Smooth muscle cell of the brain vasculature (primary cell): Measurements from ENCODE around the gene ILF3.

Experiments
- DNase-seq: peaks from one replicate; pipeline ENCODE4 v3.0.0-alpha.2; 2012; ENCODE audit warnings: low read depth, low spot score

Gene ILF3

DNA sequence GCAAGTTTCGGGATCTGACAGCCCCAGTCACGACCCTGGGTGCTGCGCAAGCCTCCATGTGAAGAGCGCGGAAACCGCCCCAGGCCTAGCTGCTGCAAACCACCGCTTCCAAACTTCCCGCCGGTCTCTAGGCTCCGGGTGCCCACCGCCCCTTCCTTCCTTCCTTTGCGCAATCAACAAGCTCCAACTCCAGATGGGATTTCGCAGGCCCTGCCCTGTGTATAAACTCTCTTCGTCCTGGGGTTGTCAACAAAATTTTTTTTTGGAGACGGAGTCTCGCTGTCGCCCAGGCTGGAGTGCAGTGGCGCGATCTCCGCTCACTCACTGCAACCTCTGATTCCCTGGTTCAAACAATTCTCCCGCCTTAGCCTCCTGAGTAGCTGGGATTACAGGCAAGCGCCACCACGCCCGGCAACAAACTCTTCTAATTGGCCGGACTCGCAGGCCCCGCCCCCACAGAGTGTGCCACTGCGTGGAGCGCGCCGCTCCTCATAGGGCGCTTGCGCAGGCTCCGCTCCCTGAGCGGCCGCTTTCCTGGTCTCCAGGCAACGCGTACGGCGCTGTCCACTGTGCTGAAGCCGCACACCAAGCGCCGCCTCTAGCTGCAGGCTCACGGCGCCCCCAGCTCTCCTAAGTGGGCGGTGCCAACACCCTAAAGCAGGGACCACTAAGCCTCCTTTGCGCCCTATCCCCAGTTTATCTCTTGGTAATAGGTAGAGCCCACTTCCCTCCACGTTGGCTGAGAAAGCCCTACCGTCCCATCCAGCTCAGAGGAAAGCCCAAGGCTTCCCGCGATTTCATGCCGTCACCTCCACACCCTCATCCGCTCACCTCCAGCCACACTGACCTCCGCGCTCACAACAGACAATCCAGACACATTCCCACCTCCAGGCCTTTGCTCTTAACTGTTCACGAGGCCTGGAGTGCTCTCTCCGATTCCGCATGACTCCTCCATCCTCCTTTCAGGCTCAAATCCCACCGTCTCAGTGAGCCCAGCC is 41.6 kb downstream of the ILF3 start:
- DNase-seq: peak; percentile 85

DNA sequence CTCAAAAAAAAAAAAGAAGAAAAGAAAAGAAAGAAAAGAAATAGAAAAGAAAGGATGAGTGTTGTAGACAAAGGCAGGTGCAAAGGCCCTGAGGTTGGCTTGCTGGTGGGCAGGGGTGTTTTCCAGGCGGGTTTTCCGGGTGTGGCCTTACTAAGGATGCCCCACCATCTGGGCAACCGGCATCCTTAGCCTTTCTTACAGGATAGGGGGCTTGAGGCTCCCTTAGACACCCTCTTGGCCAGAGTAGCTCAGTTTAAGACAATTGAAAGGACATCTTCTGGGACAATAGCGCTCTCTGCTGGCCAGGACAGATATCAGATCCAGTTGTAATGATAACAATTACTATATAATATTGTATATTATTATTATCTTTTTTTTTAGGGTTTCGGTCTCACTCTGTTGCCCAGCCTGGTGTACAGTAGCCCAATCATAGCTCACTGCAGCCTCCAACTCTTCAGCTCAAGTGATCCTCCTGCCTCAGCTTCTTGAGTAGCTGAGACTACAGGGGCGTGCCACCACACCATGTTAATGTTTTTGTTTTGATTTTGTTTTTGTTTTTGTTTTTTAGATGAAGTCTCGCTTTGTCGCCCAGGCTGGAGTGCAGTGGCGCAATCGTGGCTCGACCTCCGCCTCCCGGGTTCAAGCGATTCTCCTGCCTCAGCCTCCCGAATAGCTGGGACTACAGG is 45.6 kb downstream of the ILF3 start:
- DNase-seq: no peak

DNA sequence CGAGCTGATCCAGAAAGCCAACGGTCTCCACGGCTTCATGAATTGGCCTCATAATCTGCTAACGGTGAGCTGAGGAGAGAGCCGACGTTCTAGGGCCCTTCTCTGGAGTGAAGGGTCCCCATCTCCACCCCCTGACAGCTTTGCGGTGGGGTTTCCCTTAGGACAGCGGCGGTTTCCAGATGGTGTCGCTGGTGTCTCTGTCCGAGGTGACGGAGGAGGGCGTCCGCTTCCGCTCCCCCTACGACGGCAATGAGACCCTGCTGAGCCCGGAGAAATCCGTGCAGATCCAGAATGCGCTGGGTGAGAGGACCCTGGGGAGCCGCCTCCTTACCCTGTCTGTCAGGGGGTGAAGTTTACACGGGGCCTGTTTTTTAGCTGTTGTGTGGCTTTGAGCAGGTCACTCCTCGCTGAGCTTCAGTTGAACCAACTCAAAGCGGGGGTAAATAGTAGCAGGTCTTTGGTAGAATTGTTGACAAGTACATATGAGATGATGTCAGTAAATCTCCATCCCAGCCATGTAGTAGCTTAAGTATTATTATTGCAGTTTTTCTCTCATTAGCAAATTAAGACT is 47.9 kb downstream of the ILF3 start:
- DNase-seq: no peak

DNA sequence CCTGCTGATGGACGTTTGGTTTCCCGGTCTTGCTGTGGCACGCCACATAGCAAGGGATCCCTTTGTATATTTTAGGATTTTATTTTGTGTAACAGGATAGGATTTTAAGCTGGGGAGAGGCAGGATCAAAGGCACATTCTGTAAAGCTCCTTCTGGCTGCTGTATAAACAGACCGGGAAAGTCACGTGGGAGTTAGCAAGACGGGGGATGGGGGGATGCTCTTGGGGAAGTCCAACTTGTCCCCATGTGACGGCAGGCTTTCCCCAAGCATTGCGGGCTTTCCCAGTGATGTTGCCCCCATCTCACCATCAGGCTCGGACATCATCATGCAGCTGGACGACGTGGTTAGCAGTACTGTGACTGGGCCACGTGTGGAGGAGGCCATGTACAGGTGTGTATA is 52.8 kb downstream of the ILF3 start:
- no peak for DNase-seq

DNA sequence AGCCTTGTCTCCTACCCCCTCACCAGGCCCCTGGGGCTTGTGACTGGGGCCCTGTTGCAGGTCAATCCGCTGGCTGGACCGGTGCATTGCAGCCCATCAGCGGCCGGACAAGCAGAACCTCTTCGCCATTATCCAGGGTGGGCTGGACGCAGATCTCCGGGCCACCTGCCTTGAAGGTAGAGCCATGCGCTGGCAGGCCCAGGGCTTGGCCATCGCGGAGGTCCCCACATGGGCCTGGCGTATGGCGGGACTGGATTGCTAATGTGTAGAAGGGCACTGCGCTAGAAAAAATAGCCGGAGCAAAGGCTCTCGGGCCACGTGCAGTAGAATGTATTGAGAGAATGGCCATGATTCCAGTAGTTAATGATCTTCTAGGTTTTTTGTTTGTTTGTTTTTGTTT is 53.3 kb downstream of the ILF3 start:
- no peak for DNase-seq

DNA sequence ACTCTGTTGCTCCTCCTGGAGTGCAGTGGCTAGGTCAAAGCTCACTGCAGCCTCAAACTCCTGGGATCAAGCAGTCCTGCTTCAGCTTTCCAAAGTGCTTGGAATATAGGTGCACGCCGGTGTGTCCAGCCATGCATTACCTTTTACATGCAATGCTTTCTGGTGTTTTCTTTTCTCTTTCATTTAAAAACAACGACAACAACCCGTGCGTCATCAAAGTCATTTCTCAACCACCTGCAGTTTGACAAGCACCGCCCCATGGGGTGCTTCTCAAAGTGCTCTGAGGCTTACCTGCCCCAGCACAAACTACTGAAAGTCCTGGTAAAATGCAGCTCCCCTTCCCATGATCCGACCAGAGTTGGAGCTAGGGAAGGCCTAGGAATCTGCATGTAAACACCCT is 54.1 kb downstream of the ILF3 start:
- DNase-seq: no peak

DNA sequence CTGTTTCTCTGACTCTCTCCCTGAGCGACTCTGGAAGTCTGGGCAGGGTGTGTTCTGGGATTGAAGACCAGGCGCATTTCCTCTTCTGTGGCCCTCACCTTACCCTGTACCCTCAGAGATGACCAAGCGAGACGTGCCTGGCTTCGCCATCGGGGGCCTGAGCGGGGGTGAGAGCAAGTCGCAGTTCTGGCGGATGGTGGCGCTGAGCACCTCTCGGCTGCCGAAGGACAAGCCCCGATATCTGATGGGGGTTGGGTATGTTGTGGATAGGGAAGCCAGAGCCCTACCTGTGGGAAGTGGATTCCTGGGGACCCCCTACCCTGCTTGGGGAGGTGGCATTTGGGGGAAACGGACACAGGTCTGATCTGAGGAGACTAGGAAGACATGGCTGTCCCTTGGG is 57.9 kb downstream of the ILF3 start:
- DNase-seq: no peak

DNA sequence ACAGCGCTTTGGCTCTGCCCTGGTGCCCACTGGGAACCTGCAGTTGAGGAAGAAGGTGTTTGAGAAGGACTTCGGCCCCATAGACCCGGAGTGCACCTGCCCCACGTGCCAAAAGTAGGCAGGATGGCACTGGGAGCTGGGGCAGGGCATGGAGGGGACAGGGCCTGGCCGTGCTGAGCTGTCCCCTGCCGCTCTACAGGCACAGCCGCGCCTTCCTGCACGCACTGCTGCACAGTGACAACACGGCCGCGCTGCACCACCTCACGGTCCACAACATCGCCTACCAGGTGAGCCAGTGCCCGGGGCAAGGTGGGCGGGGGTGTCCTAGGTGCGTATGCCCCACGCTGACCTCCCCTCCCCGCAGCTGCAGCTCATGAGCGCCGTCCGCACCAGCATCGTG is 58.6 kb downstream of the ILF3 start:
- DNase-seq: no peak

DNA sequence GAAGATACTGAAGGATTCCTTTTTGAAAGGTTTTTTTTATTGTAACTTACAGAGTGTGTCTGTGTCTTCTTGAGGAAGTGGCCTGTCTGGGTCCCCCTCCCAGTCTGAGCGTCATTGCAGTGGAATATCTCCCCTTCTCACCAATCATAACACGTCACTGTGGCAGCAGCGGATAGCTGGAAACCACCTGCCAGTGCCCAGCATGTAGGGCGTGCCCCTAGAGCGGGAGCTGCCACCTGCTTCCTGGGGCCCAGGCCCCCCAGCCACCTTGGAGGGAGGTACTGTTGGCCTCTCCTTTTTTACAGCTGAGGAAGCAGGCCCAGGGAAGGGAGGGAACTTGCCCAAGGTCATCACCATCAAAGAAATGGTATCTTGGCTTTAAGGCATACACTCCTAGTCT is 59.2 kb downstream of the ILF3 start:
- DNase-seq: no peak

DNA sequence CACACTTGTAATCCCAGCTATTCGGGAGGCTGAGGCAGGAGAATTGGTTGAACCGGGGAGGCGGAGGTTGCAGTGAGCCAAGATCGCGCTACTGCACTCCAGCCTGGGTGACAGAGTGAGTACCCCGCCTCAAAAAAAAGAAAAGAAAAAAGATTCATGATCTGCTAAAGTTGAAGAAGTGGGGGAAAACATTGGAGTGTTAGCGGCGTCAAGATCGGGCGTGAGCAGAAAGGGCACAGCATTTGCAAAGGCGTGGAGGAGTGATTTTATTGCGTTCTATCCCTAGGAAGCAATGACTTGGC is 62.9 kb downstream of the ILF3 start:
- DNase-seq: no peak

DNA sequence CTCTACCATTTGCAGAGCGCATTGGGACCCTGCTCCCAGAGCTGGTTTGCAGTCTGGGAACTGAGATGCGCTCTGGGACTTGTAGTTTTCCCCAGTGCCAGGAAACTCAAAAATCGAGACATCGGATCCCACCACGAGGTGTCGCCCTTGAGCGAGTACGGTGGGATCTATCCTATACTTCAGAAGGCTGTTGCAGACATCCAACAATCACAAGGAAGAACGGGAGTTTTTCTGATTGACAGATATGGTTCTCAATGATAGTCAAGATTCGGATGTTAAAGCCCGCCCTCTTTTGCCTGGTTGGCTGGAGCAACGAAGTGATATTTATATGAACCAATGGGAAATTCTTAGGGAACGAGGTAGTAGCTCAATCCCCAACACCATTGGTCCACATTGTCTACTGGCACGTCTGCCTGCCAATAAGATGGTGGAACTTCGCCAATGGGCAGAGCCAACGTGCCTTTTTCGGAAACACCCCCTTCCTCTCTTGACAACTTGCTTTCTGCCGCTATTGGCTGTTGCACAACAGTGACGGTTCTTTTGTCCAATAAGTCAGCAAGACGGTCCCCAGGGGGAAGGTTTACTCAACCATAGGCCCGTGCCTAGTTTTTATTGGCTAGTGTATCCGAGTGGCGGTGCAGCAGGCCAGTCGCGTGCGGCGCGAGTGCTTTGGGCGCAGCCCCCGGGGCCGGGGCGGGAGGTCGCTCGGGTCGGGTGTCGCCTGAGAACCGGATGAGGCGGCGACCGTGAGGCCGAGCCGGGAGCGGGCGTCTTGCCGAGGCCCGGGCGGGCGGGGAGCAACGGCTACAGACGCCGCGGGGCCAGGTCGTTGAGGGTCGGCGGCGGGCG is 63.4 kb downstream of the ILF3 start, which contains the start of gene DNM2:
Gene DNM2, plus strand, starts transcription at position 724 of the 849 bp plus-strand sequence. CDS start 164 bp downstream, outside the sequence.
- peak; percentile 100 for DNase-seq

DNA sequence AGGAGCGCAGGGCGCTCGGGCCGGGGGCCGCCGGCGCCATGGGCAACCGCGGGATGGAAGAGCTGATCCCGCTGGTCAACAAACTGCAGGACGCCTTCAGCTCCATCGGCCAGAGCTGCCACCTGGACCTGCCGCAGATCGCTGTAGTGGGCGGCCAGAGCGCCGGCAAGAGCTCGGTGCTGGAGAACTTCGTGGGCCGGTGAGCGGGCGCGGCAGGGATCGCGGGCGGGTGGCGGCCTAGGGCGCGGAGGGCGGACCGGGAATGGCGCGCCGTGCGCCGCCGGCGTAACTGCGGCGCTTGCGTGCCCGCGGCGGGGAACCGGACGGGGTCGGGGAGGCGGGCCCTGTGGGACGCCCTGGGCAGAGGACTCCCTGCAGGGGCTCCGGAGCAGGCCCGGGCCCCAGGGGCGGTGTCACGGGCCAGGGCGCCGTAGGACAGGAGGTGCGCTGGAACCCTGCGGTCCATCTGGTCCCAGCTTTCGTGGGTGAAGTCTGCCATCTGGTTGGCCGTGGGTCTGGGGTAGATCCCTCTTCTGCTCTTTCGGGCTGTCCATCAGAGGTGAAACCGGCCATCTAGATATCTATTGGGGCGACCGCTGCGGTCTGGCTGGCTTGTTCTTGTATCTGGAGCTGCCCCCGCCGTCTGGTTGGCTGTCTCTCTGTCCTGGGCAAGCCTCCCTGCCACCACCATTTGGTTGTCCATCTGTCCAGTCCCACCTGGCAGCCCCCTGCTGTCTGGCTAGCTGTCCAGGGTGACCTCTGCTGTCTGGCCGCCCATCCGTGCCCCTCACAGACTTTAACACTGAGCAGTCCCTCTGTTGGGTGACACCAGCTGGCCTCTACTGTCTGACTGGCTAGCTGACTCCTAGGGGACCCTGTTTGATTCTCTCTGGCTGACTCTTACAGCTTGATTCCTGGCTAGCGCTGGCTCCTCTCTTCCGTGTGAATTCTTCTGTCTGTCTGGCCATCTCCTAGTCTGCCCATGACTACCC is 64.4 kb downstream of the ILF3 start:
- DNase-seq: no peak

DNA sequence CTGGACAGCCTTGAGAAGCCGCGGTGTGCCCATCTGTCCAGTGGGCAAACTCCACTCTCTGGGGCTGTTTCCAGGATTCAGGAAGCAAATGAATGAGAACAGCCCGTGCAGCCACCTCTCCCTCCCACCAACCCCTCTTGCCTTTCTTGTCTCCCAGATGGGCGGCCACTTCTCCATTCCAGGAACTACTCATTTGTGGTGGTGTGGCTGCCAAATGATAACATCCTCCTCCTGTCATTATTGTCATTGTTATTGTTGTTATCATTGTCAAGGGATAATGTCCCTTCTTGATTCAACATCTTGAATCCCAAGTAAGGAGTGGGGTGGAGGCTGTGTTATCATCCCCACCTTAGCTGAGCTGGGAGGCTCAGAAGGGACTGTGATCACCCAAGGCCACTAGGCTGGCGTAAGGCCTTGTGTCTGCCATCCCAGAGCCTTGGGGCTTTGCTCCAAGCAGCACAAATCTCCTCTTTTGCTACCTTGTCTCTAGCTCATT is 65.4 kb downstream of the ILF3 start:
- no peak for DNase-seq

DNA sequence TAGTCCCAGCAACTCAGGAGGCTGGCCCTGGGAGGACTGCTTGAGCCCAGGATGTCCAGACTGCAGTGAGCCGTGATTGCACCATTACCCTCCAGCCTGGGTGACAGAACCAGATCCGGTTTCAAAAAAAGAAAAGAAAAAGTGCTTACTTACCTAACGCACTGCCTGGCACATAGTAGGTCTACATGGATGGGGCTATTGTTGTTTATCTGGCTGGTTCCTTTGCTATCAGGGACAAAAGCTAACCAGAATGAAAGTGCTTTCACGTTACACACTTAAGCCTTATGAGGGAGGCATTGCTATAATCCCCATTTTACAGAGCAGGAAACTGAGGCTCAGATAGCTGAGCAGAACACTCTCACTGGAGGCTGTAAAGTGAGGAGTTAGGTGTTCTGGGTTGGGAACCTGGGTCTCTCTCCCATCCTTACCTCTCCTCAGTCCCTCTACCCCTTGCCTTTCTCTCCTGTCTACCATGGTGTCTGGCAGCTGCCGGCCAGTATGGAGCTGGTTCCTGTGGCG is 66.5 kb downstream of the ILF3 start:
- DNase-seq: no peak

DNA sequence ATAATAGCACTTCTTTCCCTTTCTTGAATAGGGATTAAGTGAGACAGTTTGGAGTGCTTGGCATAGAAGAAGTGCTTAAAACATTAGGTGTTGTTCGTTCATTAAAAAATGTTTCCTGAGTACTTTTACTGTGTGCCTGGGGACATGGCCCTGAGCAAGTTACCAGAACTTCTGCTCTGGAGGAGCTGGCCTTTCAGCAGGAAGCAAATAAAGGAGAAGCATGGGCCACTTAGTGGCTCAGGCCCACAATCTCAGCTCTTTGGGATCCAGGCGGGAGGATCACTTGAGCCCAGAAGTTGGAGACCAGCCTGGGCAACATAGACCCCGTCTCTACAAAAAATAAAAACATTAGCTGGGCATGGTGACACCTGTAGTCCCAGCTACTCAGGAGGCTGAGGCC is 69.4 kb downstream of the ILF3 start:
- DNase-seq: no peak

DNA sequence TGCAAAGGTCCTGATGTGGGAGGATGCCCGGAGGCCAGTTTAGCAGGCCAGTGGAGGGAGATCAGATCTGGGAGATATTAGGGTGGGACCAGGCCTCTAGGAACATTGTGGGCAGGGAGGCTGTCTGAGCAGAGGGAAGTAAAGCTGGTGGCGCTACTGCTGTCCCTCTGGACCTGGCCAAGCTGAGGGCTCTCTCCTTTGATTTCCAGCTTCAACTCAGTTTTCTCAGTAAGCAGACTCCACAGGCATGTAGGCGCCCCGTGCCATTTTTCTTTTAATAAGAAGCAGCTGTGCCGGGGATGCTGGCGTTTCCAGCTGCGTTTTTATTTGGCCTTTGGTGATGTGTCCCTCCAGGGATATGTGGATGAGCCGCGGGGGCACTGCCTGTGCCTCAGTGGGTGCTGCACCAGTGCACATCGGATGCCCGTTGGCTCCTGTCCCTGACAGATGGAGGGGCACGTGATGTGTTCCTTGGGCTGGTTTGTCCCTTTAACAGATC is 70.5 kb downstream of the ILF3 start:
- no peak for DNase-seq

DNA sequence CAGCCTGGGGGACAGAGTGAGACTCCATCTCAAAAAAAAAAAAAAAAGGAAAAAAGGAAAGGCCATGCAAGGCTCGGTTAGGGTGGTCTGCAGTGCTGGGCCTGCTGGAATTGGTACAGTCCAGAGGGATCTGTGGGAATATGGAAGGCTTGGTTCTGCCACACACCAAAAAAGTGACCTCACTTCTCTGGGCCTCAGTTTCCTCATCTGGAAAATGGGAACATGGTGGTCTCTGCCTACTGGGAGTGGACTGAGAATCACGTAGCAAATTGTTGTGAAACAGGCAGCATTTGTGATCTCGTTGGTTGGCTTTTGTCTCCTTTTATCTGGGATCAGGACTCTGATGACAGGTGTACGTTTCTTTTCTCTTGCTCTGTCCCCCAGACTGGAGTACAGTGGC is 71.3 kb downstream of the ILF3 start:
- DNase-seq: no peak

DNA sequence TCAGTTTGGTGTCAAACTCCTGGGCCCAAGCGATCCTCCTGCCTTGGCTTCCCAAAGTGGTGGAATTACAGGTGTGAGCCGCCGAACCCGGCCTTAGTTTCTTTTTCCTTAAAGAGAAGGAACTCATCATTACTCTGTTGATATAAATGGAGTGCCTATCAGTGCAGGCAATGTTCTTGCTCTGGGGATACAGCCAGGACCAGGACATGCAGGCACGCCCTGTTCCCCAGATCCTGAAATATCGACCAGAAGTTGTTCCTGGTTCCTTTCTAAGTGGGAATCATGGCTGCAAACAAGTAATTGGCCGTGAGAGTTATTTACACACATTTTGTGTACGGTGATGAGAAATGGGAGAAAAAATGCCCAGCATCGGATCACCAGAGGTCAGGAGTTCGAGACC is 72.1 kb downstream of the ILF3 start:
- DNase-seq: no peak

DNA sequence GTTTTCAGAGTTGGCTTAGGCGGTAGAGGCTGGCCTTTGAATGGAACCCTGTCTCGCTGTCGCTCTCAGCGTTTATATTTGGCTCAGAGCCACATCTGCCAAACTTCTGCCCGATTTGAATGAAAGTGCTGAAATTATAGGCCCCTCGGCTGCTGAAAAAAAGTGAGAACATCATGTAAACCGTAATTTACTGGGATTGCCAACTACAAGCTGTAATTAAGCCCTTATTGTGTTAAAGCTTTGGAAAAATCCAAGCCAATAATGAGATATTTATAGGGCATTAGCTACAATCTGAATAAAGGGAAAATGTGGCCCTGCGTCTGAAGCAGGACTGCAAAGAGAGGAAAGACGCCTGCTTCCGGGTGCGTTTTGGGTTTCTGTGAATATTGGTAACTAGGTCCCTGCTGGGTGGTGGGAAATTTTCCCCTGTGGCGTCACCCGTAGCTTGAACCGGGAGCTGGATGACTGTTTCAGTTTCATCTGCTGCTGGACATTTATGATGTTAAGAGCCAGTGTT is 73.6 kb downstream of the ILF3 start:
- DNase-seq: no peak

DNA sequence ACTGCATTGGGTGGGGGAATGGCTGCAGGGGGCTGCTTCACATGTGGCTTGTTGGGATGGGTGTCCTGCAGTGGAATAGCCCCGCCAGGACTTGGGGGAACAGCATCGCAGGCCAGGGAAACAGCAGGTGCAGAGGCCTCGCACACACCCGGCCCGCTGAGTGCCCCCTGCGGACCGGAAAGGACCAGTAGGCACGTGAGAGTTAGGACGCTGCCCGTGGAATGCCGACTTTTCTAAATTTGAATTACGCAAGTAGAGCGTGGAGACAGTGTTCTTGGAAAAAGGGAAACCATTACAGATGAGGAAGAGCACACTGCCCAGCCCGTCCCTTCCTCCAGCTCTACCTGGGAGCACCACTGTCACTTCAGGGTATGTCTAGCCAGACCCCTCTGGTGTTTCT is 75.3 kb downstream of the ILF3 start:
- DNase-seq: no peak
